Measurements from ENCODE around the gene FARS2. TPM values are rescaled to one million over a fixed set of nuclear protein-coding genes. Genes with fewer than 3 reads are reported as not detected.

The FARS2 gene
- total and polyA plus RNA-seq, 7 donors, result 8.1 to 21.0 (median 12.5) TPM

- intact Hi-C loops (cut with DNase I), result no loop called here
- no peak for DNase-seq
- no peaks in the 10 kb centered on the region for H3K9me3 ChIP-seq
- H3K4me1 ChIP-seq, result no peaks in the 10 kb centered on the region
- WGBS, 2 donors, result 94 to 96% methylated on average over 24 of the region's 24 CpGs
- no peaks in the 10 kb centered on the region for H3K36me3 ChIP-seq
- H3K4me3 ChIP-seq, result no peak overlapping the region
- no peaks in the 10 kb centered on the region for H3K27me3 ChIP-seq
- TF ChIP-seq EP300 (IDR thresholded peaks at IDR 0.05) (no peak), CTCF (IDR thresholded peaks at IDR 0.05) (no peak), POLR2A (IDR thresholded peaks at IDR 0.05) (no peak), POLR2AphosphoS5 (IDR thresholded peaks at IDR 0.05) (no peak)
- H3K27ac ChIP-seq, result no peak overlapping the region
Observed at GRCh38 chr6:5510331-5511133, 249.2 kb downstream of the FARS2 start.

GRCh38 chr6:5511954-5512353 is 250.6 kb downstream of the FARS2 start:
- Histone ChIP-seq H3K4me3 (no peak overlapping the region), H3K36me3 (no peaks in the 10 kb centered on the region), H3K27ac (no peak overlapping the region), H3K27me3 (no peaks in the 10 kb centered on the region), H3K4me1 (no peaks in the 10 kb centered on the region), H3K9me3 (no peaks in the 10 kb centered on the region)
- TF ChIP-seq CTCF (IDR thresholded peaks at IDR 0.05) (no peak), EP300 (IDR thresholded peaks at IDR 0.05) (no peak), POLR2A (IDR thresholded peaks at IDR 0.05) (no peak), POLR2AphosphoS5 (IDR thresholded peaks at IDR 0.05) (no peak)
- WGBS, 2 donors, result 66 to 92% methylated on average over 3 of the region's 3 CpGs
- intact Hi-C loops (cut with DNase I), result no loop called here
- no peak for DNase-seq

GRCh38 chr6:5512422-5512821 is 251.1 kb downstream of the FARS2 start:
- DNase-seq, result no peak
- Histone ChIP-seq H3K9me3 (no peaks in the 10 kb centered on the region), H3K27me3 (no peaks in the 10 kb centered on the region), H3K4me3 (no peak overlapping the region), H3K4me1 (no peaks in the 10 kb centered on the region), H3K36me3 (no peaks in the 10 kb centered on the region), H3K27ac (no peak overlapping the region)
- no peak for TF ChIP-seq CTCF (IDR thresholded peaks at IDR 0.05)
- no peak for TF ChIP-seq POLR2A (IDR thresholded peaks at IDR 0.05)
- TF ChIP-seq POLR2AphosphoS5 (IDR thresholded peaks at IDR 0.05), result no peak
- TF ChIP-seq EP300 (IDR thresholded peaks at IDR 0.05), result no peak
- intact Hi-C loops (cut with DNase I), result no loop called here
- 90 to 91% methylated on average over 2 of the region's 2 CpGs for WGBS, 2 donors

GRCh38 chr6:5513408-5513807 is 252.1 kb downstream of the FARS2 start:
- H3K27me3 ChIP-seq, result no peaks in the 10 kb centered on the region
- intact Hi-C loops (cut with DNase I), result no loop called here
- H3K36me3 ChIP-seq, result no peaks in the 10 kb centered on the region
- no peak for DNase-seq
- H3K4me3 ChIP-seq, result no peak overlapping the region
- H3K4me1 ChIP-seq, result no peaks in the 10 kb centered on the region
- no peaks in the 10 kb centered on the region for H3K9me3 ChIP-seq
- TF ChIP-seq POLR2A (IDR thresholded peaks at IDR 0.05) (no peak), EP300 (IDR thresholded peaks at IDR 0.05) (no peak), CTCF (IDR thresholded peaks at IDR 0.05) (no peak), POLR2AphosphoS5 (IDR thresholded peaks at IDR 0.05) (no peak)
- WGBS, 2 donors, result 87 to 95% methylated on average over 6 of the region's 6 CpGs
- H3K27ac ChIP-seq, result no peak overlapping the region

- no peak for TF ChIP-seq EP300 (IDR thresholded peaks at IDR 0.05)
- no peak for TF ChIP-seq CTCF (IDR thresholded peaks at IDR 0.05)
- TF ChIP-seq POLR2AphosphoS5 (IDR thresholded peaks at IDR 0.05), result no peak
- no peak for TF ChIP-seq POLR2A (IDR thresholded peaks at IDR 0.05)
- Histone ChIP-seq H3K4me3 (no peak overlapping the region), H3K27ac (no peak overlapping the region), H3K27me3 (no peaks in the 10 kb centered on the region), H3K4me1 (no peaks in the 10 kb centered on the region), H3K36me3 (no peaks in the 10 kb centered on the region), H3K9me3 (no peaks in the 10 kb centered on the region)
- intact Hi-C loops (cut with DNase I), result no loop called here
- DNase-seq, result no peak
Observed at GRCh38 chr6:5514353-5514752, 253.0 kb downstream of the FARS2 start.
